ENCODE measurements around the gene ESRRG. TPM values are rescaled to one million over a fixed set of nuclear protein-coding genes. Genes with fewer than 3 reads are reported as not detected.

The ESRRG gene
- total RNA-seq, 2 experiments from 2014 or later: not detected

- H3K9me3 Mint-ChIP-seq: no peaks in the 10 kb centered on the region
- no peak for ATAC-seq (ENCODE audit: low read depth)
- POLR2A ChIA-PET: no interaction called here
- H3K27me3 Mint-ChIP-seq: no peaks in the 10 kb centered on the region
- H3K4me1 Mint-ChIP-seq: no peaks in the 10 kb centered on the region
- H3K36me3 Mint-ChIP-seq: no peaks in the 10 kb centered on the region
- no peak overlapping the region for H3K27ac Mint-ChIP-seq
- no peak overlapping the region for H3K4me3 Mint-ChIP-seq
- DNase-seq: no peak
Observed at GRCh38 chr1:216523449-216524190, 199.6 kb downstream of the ESRRG start.

GRCh38 chr1:216523043-216523442, 200.2 kb downstream of the ESRRG start:
- no peak for ATAC-seq (ENCODE audit: low read depth)
- Mint-ChIP-seq H3K9me3 (peaks cover 1% of the 10 kb centered on the region), H3K27ac (no peak overlapping the region), H3K27me3 (no peaks in the 10 kb centered on the region), H3K4me3 (no peak overlapping the region), H3K4me1 (no peaks in the 10 kb centered on the region), H3K36me3 (no peaks in the 10 kb centered on the region)
- DNase-seq: no peak
- POLR2A ChIA-PET: no interaction called here

- Mint-ChIP-seq H3K27me3 (no peaks in the 10 kb centered on the region), H3K4me1 (no peaks in the 10 kb centered on the region), H3K36me3 (no peaks in the 10 kb centered on the region), H3K27ac (no peak overlapping the region), H3K4me3 (no peak overlapping the region), H3K9me3 (peaks cover 3% of the 10 kb centered on the region)
- ATAC-seq (ENCODE audit: low read depth): no peak
- POLR2A ChIA-PET: no interaction called here
- DNase-seq: no peak
Observed at GRCh38 chr1:216521477-216521876, 201.8 kb downstream of the ESRRG start.

- POLR2A ChIA-PET: no interaction called here
- no peak overlapping the region for H3K27ac Mint-ChIP-seq
- DNase-seq (no peak), ATAC-seq (ENCODE audit: low read depth) (no peak)
- H3K27me3 Mint-ChIP-seq: no peaks in the 10 kb centered on the region
- no peaks in the 10 kb centered on the region for H3K4me1 Mint-ChIP-seq
- no peaks in the 10 kb centered on the region for H3K36me3 Mint-ChIP-seq
- peaks cover 3% of the 10 kb centered on the region for H3K9me3 Mint-ChIP-seq
- no peak overlapping the region for H3K4me3 Mint-ChIP-seq
Observed at GRCh38 chr1:216518844-216519627, 204.2 kb downstream of the ESRRG start.

- POLR2A ChIA-PET: no interaction called here
- Mint-ChIP-seq H3K27ac (no peak overlapping the region), H3K9me3 (no peaks in the 10 kb centered on the region), H3K4me1 (no peaks in the 10 kb centered on the region), H3K27me3 (no peaks in the 10 kb centered on the region), H3K36me3 (no peaks in the 10 kb centered on the region), H3K4me3 (no peak overlapping the region)
- ATAC-seq (ENCODE audit: low read depth): no peak
- no peak for DNase-seq
Observed at GRCh38 chr1:216502528-216503162, 220.6 kb downstream of the ESRRG start.

GRCh38 chr1:216500273-216500967, 222.8 kb downstream of the ESRRG start:
- no peak for DNase-seq
- POLR2A ChIA-PET: no interaction called here
- no peak overlapping the region for H3K27ac Mint-ChIP-seq

GRCh38 chr1:216499581-216500272, 223.5 kb downstream of the ESRRG start:
- POLR2A ChIA-PET: no interaction called here
- DNase-seq (no peak), ATAC-seq (ENCODE audit: low read depth) (no peak)
- H3K4me3 Mint-ChIP-seq: no peak overlapping the region
- no peaks in the 10 kb centered on the region for H3K9me3 Mint-ChIP-seq
- no peaks in the 10 kb centered on the region for H3K27me3 Mint-ChIP-seq
- no peak overlapping the region for H3K27ac Mint-ChIP-seq
- no peaks in the 10 kb centered on the region for H3K4me1 Mint-ChIP-seq
- no peaks in the 10 kb centered on the region for H3K36me3 Mint-ChIP-seq

More at GRCh38 chr1:216500273-216500967, 222.8 kb downstream of the ESRRG start:
- Mint-ChIP-seq H3K36me3 (no peaks in the 10 kb centered on the region), H3K27me3 (no peaks in the 10 kb centered on the region), H3K9me3 (no peaks in the 10 kb centered on the region), H3K4me1 (no peaks in the 10 kb centered on the region), H3K4me3 (no peak overlapping the region)
- ATAC-seq (ENCODE audit: low read depth): no peak

- H3K4me3 Mint-ChIP-seq: no peak overlapping the region
- no peaks in the 10 kb centered on the region for H3K36me3 Mint-ChIP-seq
- no peaks in the 10 kb centered on the region for H3K4me1 Mint-ChIP-seq
- POLR2A ChIA-PET: no interaction called here
- peaks cover 4% of the 10 kb centered on the region for H3K9me3 Mint-ChIP-seq
- H3K27ac Mint-ChIP-seq: no peak overlapping the region
- no peaks in the 10 kb centered on the region for H3K27me3 Mint-ChIP-seq
- no peak for DNase-seq
- no peak for ATAC-seq (ENCODE audit: low read depth)
Observed at GRCh38 chr1:216498277-216498676, 225.0 kb downstream of the ESRRG start.

GRCh38 chr1:216485042-216485441, 238.2 kb downstream of the ESRRG start:
- ATAC-seq (ENCODE audit: low read depth) (no peak), DNase-seq (no peak)
- H3K36me3 Mint-ChIP-seq: no peaks in the 10 kb centered on the region
- H3K4me1 Mint-ChIP-seq: no peaks in the 10 kb centered on the region
- POLR2A ChIA-PET: no interaction called here
- no peaks in the 10 kb centered on the region for H3K27me3 Mint-ChIP-seq
- no peak overlapping the region for H3K27ac Mint-ChIP-seq
- H3K4me3 Mint-ChIP-seq: no peak overlapping the region
- no peaks in the 10 kb centered on the region for H3K9me3 Mint-ChIP-seq

GRCh38 chr1:216483672-216484401, 239.4 kb downstream of the ESRRG start:
- DNase-seq (no peak), ATAC-seq (ENCODE audit: low read depth) (no peak)
- Mint-ChIP-seq H3K9me3 (no peaks in the 10 kb centered on the region), H3K4me3 (no peak overlapping the region), H3K36me3 (no peaks in the 10 kb centered on the region), H3K27ac (no peak overlapping the region), H3K27me3 (no peaks in the 10 kb centered on the region), H3K4me1 (no peaks in the 10 kb centered on the region)
- POLR2A ChIA-PET: no interaction called here

GRCh38 chr1:216482620-216483019, 240.6 kb downstream of the ESRRG start:
- ATAC-seq (ENCODE audit: low read depth) (no peak), DNase-seq (no peak)
- H3K4me1 Mint-ChIP-seq: no peaks in the 10 kb centered on the region
- no peak overlapping the region for H3K27ac Mint-ChIP-seq
- POLR2A ChIA-PET: no interaction called here
- H3K4me3 Mint-ChIP-seq: no peak overlapping the region
- no peaks in the 10 kb centered on the region for H3K36me3 Mint-ChIP-seq
- no peaks in the 10 kb centered on the region for H3K9me3 Mint-ChIP-seq
- no peaks in the 10 kb centered on the region for H3K27me3 Mint-ChIP-seq

- ATAC-seq (ENCODE audit: low read depth) (no peak), DNase-seq (no peak)
- POLR2A ChIA-PET: no interaction called here
- H3K9me3 Mint-ChIP-seq: no peaks in the 10 kb centered on the region
- no peak overlapping the region for H3K4me3 Mint-ChIP-seq
- H3K27me3 Mint-ChIP-seq: no peaks in the 10 kb centered on the region
- H3K27ac Mint-ChIP-seq: no peak overlapping the region
- no peaks in the 10 kb centered on the region for H3K36me3 Mint-ChIP-seq
- no peaks in the 10 kb centered on the region for H3K4me1 Mint-ChIP-seq
Observed at GRCh38 chr1:216478238-216478637, 245.0 kb downstream of the ESRRG start.
